K562 (cell line): ENCODE data around the gene SMAD7. TPM values are rescaled to one million over a fixed set of nuclear protein-coding genes. Genes with fewer than 3 reads are reported as not detected.
A peak's percentile ranks its signal among the peaks of the same experiment; 100 is the strongest.

Source experiments
- ATF1 ChIP-seq, 2 experiments: fragments of 450-650 bp in 1 of 2; IDR thresholded peaks; 2 replicates each; pipeline ENCODE4 v1.6.1; 2016; ENCODE audit warnings: missing compliant biosample characterization in 1 of 2, missing genetic modification characterization in 1 of 2
- BHLHE40 ChIP-seq: IDR thresholded peaks from 2 replicates; pipeline ENCODE4 v1.6.1; 2011; ENCODE audit warnings: low read length, improper control_type of control experiment
- DACH1 ChIP-seq: fragments of 450-650 bp; IDR thresholded peaks from 2 replicates; pipeline ENCODE4 v1.6.1; 2018; ENCODE audit not compliant: partially characterized antibody
- KLF1 ChIP-seq: fragments of 450-650 bp; IDR thresholded peaks from 2 replicates; pipeline ENCODE4 v1.6.1; 2016; ENCODE audit warnings: missing genetic modification characterization, missing compliant biosample characterization
- MAZ ChIP-seq, 2 experiments: fragments of 450-650 bp in 1 of 2; sonication (generic) in 1 of 2; formaldehyde crosslinking; IDR thresholded peaks in 1 of 2; conservative IDR thresholded peaks in 1 of 2; 2 replicates each; pipeline versions ENCODE4 v1.4.0 to v1.5.0; 2020; ENCODE audit warnings: mild to moderate bottlenecking in 1 of 2, missing genetic modification reagents in 1 of 2
- NCOA6 ChIP-seq: fragments of 450-650 bp; IDR thresholded peaks from 2 replicates; pipeline ENCODE4 v1.6.1; 2017; ENCODE audit warnings: mild to moderate bottlenecking
- NFRKB ChIP-seq: fragments of 450-650 bp; IDR thresholded peaks from 2 replicates; pipeline ENCODE4 v1.6.1; 2016; ENCODE audit warnings: low read depth
- NRF1 ChIP-seq, 2 experiments: fragments of 450-650 bp; IDR thresholded peaks in 1 of 2; conservative IDR thresholded peaks in 1 of 2; 2 replicates each; pipeline ENCODE4 v1.6.1; 2014; ENCODE audit warnings: mild to moderate bottlenecking in 2 of 2
- RBBP5 ChIP-seq: fragments of 200-600 bp; sonication (generic); IDR thresholded peaks from 2 replicates; pipeline ENCODE4 v1.6.1; 2012; ENCODE audit warnings: borderline replicate concordance, mild to moderate bottlenecking, low read length, control low read depth, inconsistent platforms; ENCODE audit not compliant: insufficient read depth, poor library complexity, severe bottlenecking
- SIRT6 ChIP-seq: IDR thresholded peaks from one replicate; pipeline ENCODE4 v1.6.1; 2012; ENCODE audit warnings: low read depth, mild to moderate bottlenecking, control low read depth, inconsistent platforms, low read length, moderate library complexity
- SMAD4 ChIP-seq: fragments of 250-450 bp; sonication (Bioruptor Pico); conservative IDR thresholded peaks from 2 replicates; pipeline ENCODE4 v1.8.0; 2021; ENCODE audit warnings: inconsistent platforms, mild to moderate bottlenecking, moderate library complexity
- SMARCE1 ChIP-seq: fragments of 450-650 bp; IDR thresholded peaks from 2 replicates; pipeline ENCODE4 v1.7.1; 2016; ENCODE audit warnings: mild to moderate bottlenecking
- ZNF24 ChIP-seq: fragments of 450-650 bp; IDR thresholded peaks from 2 replicates; pipeline ENCODE4 v1.6.1; 2016
- ZNF780A ChIP-seq: fragments of 250-450 bp; sonication (Bioruptor Pico); IDR thresholded peaks from 2 replicates; pipeline ENCODE4 v1.5.0; 2021; ENCODE audit warnings: mild to moderate bottlenecking
- polyA plus RNA-seq, 8 experiments: library from polyadenylated mRNA; depleted of rRNA in 4 of 8; stranded (reverse) in 5 of 8; unstranded in 3 of 8; fragments of >200 nt; fragmentation: Nextera tagmentation in 2 of 8; fragmentation: Illumina TruSeq in 1 of 8; extraction: Ambion mirVana in 2 of 8; extraction: Trizol in 1 of 8; gene quantifications; 2 replicates each; pipeline versions ENCODE4 v1.2.1 to v1.2.3, GENCODE V29; 2011 to 2014; ENCODE audit warnings: inconsistent platforms in 1 of 8, missing spikeins in 1 of 8
- total RNA-seq, 7 experiments: library from RNA; depleted of rRNA in 6 of 7; stranded (reverse); fragments of >200 nt in 6 of 7; fragmentation: Illumina TruSeq in 2 of 7; extraction: Trizol in 2 of 7; gene quantifications; 2 replicates each; pipeline versions ENCODE4 v1.2.1 to v1.2.3, GENCODE V29; 2011 to 2021; ENCODE audit warnings: low replicate concordance in 1 of 7
- TF ChIP-seq, protein P1 (sequence below), 2 experiments: fragments of 450-650 bp in 1 of 2; IDR thresholded peaks; 2 replicates each; pipeline ENCODE4 v1.6.1; 2011 to 2017; ENCODE audit warnings: low read depth in 2 of 2, antibody characterized with exemption in 1 of 2, borderline replicate concordance in 1 of 2, low read length in 1 of 2, mild to moderate bottlenecking in 1 of 2, mixed read lengths in 1 of 2; ENCODE audit not compliant: control insufficient read depth in 1 of 2
- TF ChIP-seq, protein P2 (sequence below), 2 experiments: fragments of 450-650 bp; IDR thresholded peaks; 2 replicates each; pipeline ENCODE4 v1.6.1; 2016
- TF ChIP-seq, protein P3 (sequence below): fragments of 450-650 bp; IDR thresholded peaks from 2 replicates; pipeline ENCODE4 v1.6.1; 2016
- TF ChIP-seq, protein P4 (sequence below): fragments of 250-450 bp; sonication (Bioruptor Pico); IDR thresholded peaks from 2 replicates; pipeline ENCODE4 v1.8.0; 2022; ENCODE audit warnings: moderate library complexity, mild to moderate bottlenecking, inconsistent platforms
- TF ChIP-seq, protein P5 (sequence below), 2 experiments: IDR thresholded peaks; 2 replicates each; pipeline ENCODE4 v1.6.1; 2012; ENCODE audit warnings: improper control_type of control experiment in 2 of 2, low read depth in 2 of 2, low read length in 2 of 2, borderline replicate concordance in 1 of 2

SMAD7 gene
- total and polyA plus RNA-seq, 9 of the 15 experiments (the other 6 are each of a cell fraction or from before 2014, with no cell fraction given), result 0.13 to 3.0 (median 1.6) TPM

DNA sequence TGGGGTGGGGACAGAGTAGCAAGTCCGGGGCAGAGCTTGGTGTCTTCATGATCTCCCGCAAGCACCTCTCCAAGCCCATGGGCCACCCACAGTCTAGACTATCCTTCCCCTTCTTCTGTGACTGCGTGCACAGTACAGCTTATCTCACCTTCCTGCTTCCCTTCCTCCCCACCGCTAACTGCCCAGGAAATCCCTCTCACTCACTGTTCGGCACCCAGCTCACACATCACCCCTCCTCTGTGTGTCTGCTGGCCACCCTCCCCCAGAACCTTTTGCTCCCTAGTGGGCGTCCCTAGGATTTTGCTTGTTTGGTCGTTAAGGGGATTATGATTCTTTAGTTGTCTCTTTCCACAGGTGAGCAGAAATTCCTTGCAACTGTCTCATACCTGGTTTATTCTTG lies 31.5 kb upstream of the SMAD7 start (continued):
- TF ChIP-seq SMARCE1 (0 out of 2 replicates have a peak, but pooled peaks have one; percentile 55), ZNF780A (CRISPR knock-in tag) (no peak), ZNF24 (0 out of 2 replicates have a peak, but pooled peaks have one; percentile 60), DACH1 (no peak), RBBP5 (no peak), NFRKB (no peak), MAZ (CRISPR knock-in tag; conservative IDR thresholded peaks at IDR 0.05 in 1 of 2, IDR thresholded peaks at IDR 0.05 in 1 of 2) (peak in 1 of 2 experiments; percentile 50; a peak in 1 of 4 replicates), KLF1 (tag) (no peak), NRF1 (conservative IDR thresholded peaks at IDR 0.05 in 1 of 2, IDR thresholded peaks at IDR 0.05 in 1 of 2) (0 out of 4 replicates have a peak, but pooled peaks have one; percentile 27 to 43), BHLHE40 (peak; percentile 20; the same call in 1 of the 2 replicates), SIRT6 (no peak), NCOA6 (no peak), SMAD4 (CRISPR knock-in tag) (peak; percentile 91), ATF1 (CRISPR knock-in tag; IDR thresholded peaks at IDR 0.05) (no peak), ATF1 (tag; IDR thresholded peaks at IDR 0.05) (no peak)
- TF ChIP-seq, protein P1, sequence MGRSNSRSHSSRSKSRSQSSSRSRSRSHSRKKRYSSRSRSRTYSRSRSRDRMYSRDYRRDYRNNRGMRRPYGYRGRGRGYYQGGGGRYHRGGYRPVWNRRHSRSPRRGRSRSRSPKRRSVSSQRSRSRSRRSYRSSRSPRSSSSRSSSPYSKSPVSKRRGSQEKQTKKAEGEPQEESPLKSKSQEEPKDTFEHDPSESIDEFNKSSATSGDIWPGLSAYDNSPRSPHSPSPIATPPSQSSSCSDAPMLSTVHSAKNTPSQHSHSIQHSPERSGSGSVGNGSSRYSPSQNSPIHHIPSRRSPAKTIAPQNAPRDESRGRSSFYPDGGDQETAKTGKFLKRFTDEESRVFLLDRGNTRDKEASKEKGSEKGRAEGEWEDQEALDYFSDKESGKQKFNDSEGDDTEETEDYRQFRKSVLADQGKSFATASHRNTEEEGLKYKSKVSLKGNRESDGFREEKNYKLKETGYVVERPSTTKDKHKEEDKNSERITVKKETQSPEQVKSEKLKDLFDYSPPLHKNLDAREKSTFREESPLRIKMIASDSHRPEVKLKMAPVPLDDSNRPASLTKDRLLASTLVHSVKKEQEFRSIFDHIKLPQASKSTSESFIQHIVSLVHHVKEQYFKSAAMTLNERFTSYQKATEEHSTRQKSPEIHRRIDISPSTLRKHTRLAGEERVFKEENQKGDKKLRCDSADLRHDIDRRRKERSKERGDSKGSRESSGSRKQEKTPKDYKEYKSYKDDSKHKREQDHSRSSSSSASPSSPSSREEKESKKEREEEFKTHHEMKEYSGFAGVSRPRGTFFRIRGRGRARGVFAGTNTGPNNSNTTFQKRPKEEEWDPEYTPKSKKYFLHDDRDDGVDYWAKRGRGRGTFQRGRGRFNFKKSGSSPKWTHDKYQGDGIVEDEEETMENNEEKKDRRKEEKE (IDR thresholded peaks at IDR 0.05; ENCODE audit: borderline replicate concordance in 1 of 2, control insufficient read depth in 1 of 2, low read depth in 2 of 2, low read length in 1 of 2), result no peak
- TF ChIP-seq, protein P2, sequence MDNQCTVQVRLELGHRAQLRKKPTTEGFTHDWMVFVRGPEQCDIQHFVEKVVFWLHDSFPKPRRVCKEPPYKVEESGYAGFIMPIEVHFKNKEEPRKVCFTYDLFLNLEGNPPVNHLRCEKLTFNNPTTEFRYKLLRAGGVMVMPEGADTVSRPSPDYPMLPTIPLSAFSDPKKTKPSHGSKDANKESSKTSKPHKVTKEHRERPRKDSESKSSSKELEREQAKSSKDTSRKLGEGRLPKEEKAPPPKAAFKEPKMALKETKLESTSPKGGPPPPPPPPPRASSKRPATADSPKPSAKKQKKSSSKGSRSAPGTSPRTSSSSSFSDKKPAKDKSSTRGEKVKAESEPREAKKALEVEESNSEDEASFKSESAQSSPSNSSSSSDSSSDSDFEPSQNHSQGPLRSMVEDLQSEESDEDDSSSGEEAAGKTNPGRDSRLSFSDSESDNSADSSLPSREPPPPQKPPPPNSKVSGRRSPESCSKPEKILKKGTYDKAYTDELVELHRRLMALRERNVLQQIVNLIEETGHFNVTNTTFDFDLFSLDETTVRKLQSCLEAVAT (IDR thresholded peaks at IDR 0.05), result no peak
- TF ChIP-seq, protein P3, sequence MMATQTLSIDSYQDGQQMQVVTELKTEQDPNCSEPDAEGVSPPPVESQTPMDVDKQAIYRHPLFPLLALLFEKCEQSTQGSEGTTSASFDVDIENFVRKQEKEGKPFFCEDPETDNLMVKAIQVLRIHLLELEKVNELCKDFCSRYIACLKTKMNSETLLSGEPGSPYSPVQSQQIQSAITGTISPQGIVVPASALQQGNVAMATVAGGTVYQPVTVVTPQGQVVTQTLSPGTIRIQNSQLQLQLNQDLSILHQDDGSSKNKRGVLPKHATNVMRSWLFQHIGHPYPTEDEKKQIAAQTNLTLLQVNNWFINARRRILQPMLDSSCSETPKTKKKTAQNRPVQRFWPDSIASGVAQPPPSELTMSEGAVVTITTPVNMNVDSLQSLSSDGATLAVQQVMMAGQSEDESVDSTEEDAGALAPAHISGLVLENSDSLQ, result no peak
- TF ChIP-seq, protein P4, sequence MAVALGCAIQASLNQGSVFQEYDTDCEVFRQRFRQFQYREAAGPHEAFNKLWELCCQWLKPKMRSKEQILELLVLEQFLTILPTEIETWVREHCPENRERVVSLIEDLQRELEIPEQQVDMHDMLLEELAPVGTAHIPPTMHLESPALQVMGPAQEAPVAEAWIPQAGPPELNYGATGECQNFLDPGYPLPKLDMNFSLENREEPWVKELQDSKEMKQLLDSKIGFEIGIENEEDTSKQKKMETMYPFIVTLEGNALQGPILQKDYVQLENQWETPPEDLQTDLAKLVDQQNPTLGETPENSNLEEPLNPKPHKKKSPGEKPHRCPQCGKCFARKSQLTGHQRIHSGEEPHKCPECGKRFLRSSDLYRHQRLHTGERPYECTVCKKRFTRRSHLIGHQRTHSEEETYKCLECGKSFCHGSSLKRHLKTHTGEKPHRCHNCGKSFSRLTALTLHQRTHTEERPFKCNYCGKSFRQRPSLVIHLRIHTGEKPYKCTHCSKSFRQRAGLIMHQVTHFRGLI (CRISPR knock-in tag), result no peak
- TF ChIP-seq, protein P5, sequence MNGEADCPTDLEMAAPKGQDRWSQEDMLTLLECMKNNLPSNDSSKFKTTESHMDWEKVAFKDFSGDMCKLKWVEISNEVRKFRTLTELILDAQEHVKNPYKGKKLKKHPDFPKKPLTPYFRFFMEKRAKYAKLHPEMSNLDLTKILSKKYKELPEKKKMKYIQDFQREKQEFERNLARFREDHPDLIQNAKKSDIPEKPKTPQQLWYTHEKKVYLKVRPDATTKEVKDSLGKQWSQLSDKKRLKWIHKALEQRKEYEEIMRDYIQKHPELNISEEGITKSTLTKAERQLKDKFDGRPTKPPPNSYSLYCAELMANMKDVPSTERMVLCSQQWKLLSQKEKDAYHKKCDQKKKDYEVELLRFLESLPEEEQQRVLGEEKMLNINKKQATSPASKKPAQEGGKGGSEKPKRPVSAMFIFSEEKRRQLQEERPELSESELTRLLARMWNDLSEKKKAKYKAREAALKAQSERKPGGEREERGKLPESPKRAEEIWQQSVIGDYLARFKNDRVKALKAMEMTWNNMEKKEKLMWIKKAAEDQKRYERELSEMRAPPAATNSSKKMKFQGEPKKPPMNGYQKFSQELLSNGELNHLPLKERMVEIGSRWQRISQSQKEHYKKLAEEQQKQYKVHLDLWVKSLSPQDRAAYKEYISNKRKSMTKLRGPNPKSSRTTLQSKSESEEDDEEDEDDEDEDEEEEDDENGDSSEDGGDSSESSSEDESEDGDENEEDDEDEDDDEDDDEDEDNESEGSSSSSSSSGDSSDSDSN (IDR thresholded peaks at IDR 0.05; ENCODE audit: borderline replicate concordance in 1 of 2, low read depth in 2 of 2, low read length in 2 of 2), result 0 out of 4 replicates have a peak, but pooled peaks of 1 of the 2 experiments have one; percentile 47
